Mesenchymal stem cell (in vitro differentiated cells and primary cell): ENCODE measurements around the gene C17orf113. TPM values are rescaled to one million over a fixed set of nuclear protein-coding genes. Genes with fewer than 3 reads are reported as not detected.

Experiments
- DNase-seq: peaks from one replicate; pipeline ENCODE4 v3.0.0-alpha.2; 2013
- H2AFZ ChIP-seq: one replicate; pipeline ENCODE4 v1.6.1; 2013; ENCODE audit warnings: low read depth, mild to moderate bottlenecking, control low read depth, inconsistent platforms, low read length, moderate library complexity
- H2AK5ac ChIP-seq: 2 replicates; pipeline ENCODE4 v1.6.1; 2013; ENCODE audit warnings: low read length, moderate library complexity, mild to moderate bottlenecking, inconsistent platforms; ENCODE audit not compliant: severe bottlenecking
- H2BK120ac ChIP-seq: one replicate; pipeline ENCODE4 v1.6.1; 2013; ENCODE audit warnings: low read depth, mild to moderate bottlenecking, inconsistent platforms, low read length, moderate library complexity
- H2BK12ac ChIP-seq, 2 experiments: one replicate each; pipeline ENCODE4 v1.6.1; 2013; ENCODE audit warnings: inconsistent platforms in 2 of 2, low read length in 2 of 2, mild to moderate bottlenecking in 2 of 2, moderate library complexity in 2 of 2, control low read depth in 1 of 2
- H2BK15ac ChIP-seq: one replicate; pipeline ENCODE4 v1.6.1; 2013; ENCODE audit warnings: mild to moderate bottlenecking, low read depth, inconsistent platforms; ENCODE audit not compliant: poor library complexity, severe bottlenecking
- H2BK5ac ChIP-seq: 2 replicates; pipeline ENCODE4 v1.6.1; 2013; ENCODE audit warnings: low read depth, mild to moderate bottlenecking, low read length, control low read depth, inconsistent platforms; ENCODE audit not compliant: poor library complexity, severe bottlenecking
- H3K14ac ChIP-seq, 2 experiments: one replicate each; pipeline ENCODE4 v1.6.1; 2013; ENCODE audit warnings: inconsistent platforms in 2 of 2, low read length in 2 of 2, control low read depth in 1 of 2, mild to moderate bottlenecking in 1 of 2, moderate library complexity in 1 of 2
- H3K18ac ChIP-seq, 2 experiments: one replicate each; pipeline ENCODE4 v1.6.1; 2013; ENCODE audit warnings: inconsistent platforms in 2 of 2, low read length in 2 of 2, control low read depth in 1 of 2, low read depth in 1 of 2, mild to moderate bottlenecking in 1 of 2
- H3K23ac ChIP-seq, 2 experiments: one replicate each; pipeline ENCODE4 v1.6.1; 2013; ENCODE audit warnings: inconsistent platforms in 2 of 2, low read length in 2 of 2, mild to moderate bottlenecking in 2 of 2, moderate library complexity in 2 of 2, control low read depth in 1 of 2
- H3K27ac ChIP-seq: 2 replicates; pipeline ENCODE4 v1.5.1; 2013; ENCODE audit warnings: mild to moderate bottlenecking, moderate library complexity, low read length, control low read depth, inconsistent platforms; ENCODE audit not compliant: poor library complexity, severe bottlenecking
- H3K27me3 ChIP-seq, 2 experiments: 2 replicates each; pipeline versions ENCODE4 v1.6.1 to v1.7.0; 2013; ENCODE audit warnings: low read length in 2 of 2, mild to moderate bottlenecking in 2 of 2, moderate library complexity in 2 of 2, control low read depth in 1 of 2, inconsistent platforms in 1 of 2; ENCODE audit not compliant: control insufficient read depth in 1 of 2, insufficient read depth in 1 of 2
- H3K36me3 ChIP-seq, 2 experiments: 2 replicates each; pipeline versions ENCODE4 v1.6.1 to v1.7.0; 2013; ENCODE audit warnings: low read length in 2 of 2, control low read depth in 1 of 2, inconsistent platforms in 1 of 2, low read depth in 1 of 2, mild to moderate bottlenecking in 1 of 2; ENCODE audit not compliant: insufficient read depth in 2 of 2, control insufficient read depth in 1 of 2
- H3K4ac ChIP-seq, 2 experiments: one replicate each; pipeline ENCODE4 v1.6.1; 2013; ENCODE audit warnings: inconsistent platforms in 2 of 2, low read length in 2 of 2, mild to moderate bottlenecking in 2 of 2, moderate library complexity in 2 of 2, control low read depth in 1 of 2, low read depth in 1 of 2
- H3K4me1 ChIP-seq: 2 replicates; pipeline ENCODE4 v1.6.1; 2013; ENCODE audit warnings: low read depth, low read length, control low read depth; ENCODE audit not compliant: control insufficient read depth, insufficient read depth
- H3K4me2 ChIP-seq: 2 replicates; pipeline ENCODE4 v1.6.1; 2013; ENCODE audit warnings: low read length, mild to moderate bottlenecking, inconsistent platforms; ENCODE audit not compliant: poor library complexity, severe bottlenecking
- H3K4me3 ChIP-seq, 2 experiments: 2 replicates each; pipeline versions ENCODE4 v1.5.1 to v1.7.0; 2013; ENCODE audit warnings: low read length in 2 of 2, mild to moderate bottlenecking in 2 of 2, control low read depth in 1 of 2, low read depth in 1 of 2; ENCODE audit not compliant: insufficient read depth in 1 of 2
- H3K79me1 ChIP-seq: replicated peaks from 2 replicates; pipeline ENCODE4 v1.6.1; 2013; ENCODE audit warnings: mild to moderate bottlenecking, control low read depth, low read length, inconsistent platforms; ENCODE audit not compliant: poor library complexity, severe bottlenecking
- H3K9ac ChIP-seq: 2 replicates; pipeline ENCODE4 v1.7.0; 2013; ENCODE audit warnings: mild to moderate bottlenecking, low read length, moderate library complexity
- H3K9me3 ChIP-seq: 2 replicates; pipeline ENCODE4 v1.7.0; 2013; ENCODE audit warnings: mild to moderate bottlenecking, low read length; ENCODE audit not compliant: control insufficient read depth
- H4K8ac ChIP-seq: one replicate; pipeline ENCODE4 v1.6.1; 2013; ENCODE audit warnings: inconsistent platforms, mild to moderate bottlenecking, low read length, moderate library complexity
- H4K91ac ChIP-seq: one replicate; pipeline ENCODE4 v1.6.1; 2013; ENCODE audit warnings: mild to moderate bottlenecking, low read length, inconsistent platforms
- WGBS: methylation state at CpG from one replicate; pipeline ENCODE4 v1.1.7; 2013; ENCODE audit warnings: mixed read lengths; 5-methylcytosine and 5-hydroxymethylcytosine counted together
- polyA plus RNA-seq, 2 experiments: library from polyadenylated mRNA; stranded (reverse); fragments of 200-250 nt; gene quantifications; one replicate each; pipeline ENCODE4 v1.2.3, GENCODE V29; 2013

Gene C17orf113
- polyA plus RNA-seq (2013, experiment 1 of 2), result 0.21 TPM
- 0.16 TPM for polyA plus RNA-seq (2013, experiment 2 of 2)

- H3K4ac ChIP-seq, result peak within 1 kb of the TSS in 1 of 2 experiments; percentile 52
- H3K23ac ChIP-seq, result no peak within 1 kb of the TSS
- H3K27ac ChIP-seq, result no peak within 1 kb of the TSS
- no peaks in the 10 kb centered on the region for H3K36me3 ChIP-seq
- H3K79me1 ChIP-seq, result no peaks in the 10 kb centered on the region
- peak within 1 kb of the TSS; percentile 21 for H4K8ac ChIP-seq
- H4K91ac ChIP-seq, result peak within 1 kb of the TSS; percentile 43
- WGBS, result 4% methylated on average over 43 of the region's 65 CpGs
- peak within 1 kb of the TSS; percentile 26 for H3K9ac ChIP-seq
- peak within 1 kb of the TSS; percentile 98 for H2BK15ac ChIP-seq
- peak within 1 kb of the TSS; percentile 3 to 41 for H3K18ac ChIP-seq
- peak within 1 kb of the TSS; percentile 75 for H3K4me2 ChIP-seq
- H2BK5ac ChIP-seq, result no peak within 1 kb of the TSS
- H2BK120ac ChIP-seq, result peak within 1 kb of the TSS; percentile 71
- H3K4me1 ChIP-seq, result peaks cover 11% of the 10 kb centered on the region
- H2BK12ac ChIP-seq, result peak within 1 kb of the TSS in 1 of 2 experiments; percentile 54
- peak within 1 kb of the TSS; percentile 53 to 64 for H3K4me3 ChIP-seq
- peak within 1 kb of the TSS; percentile 84 for H2AFZ ChIP-seq
- no peak within 1 kb of the TSS for H3K14ac ChIP-seq
- peak; percentile 49 for DNase-seq
- peaks cover 59 to 68% of the 10 kb centered on the region in 2 experiments for H3K27me3 ChIP-seq
- H3K9me3 ChIP-seq, result peaks cover 2% of the 10 kb centered on the region
- H2AK5ac ChIP-seq, result no peak within 1 kb of the TSS
Measured at GRCh38 chr17:42050393-42051012, at the start of gene C17orf113. Gene C17orf113 (minus strand): TSS chr17:42050601. CDS start chr17:42043376, 7,225 bp downstream.

GRCh38 chr17:42098730-42099399 is 48.5 kb upstream of the C17orf113 start:
- H3K14ac ChIP-seq, result no peak overlapping the region
- H3K23ac ChIP-seq, result no peak overlapping the region
- H2BK120ac ChIP-seq, result no peak overlapping the region
- H3K4me1 ChIP-seq, result peaks cover 11% of the 10 kb centered on the region
- no peaks in the 10 kb centered on the region for H3K79me1 ChIP-seq
- peaks cover 42 to 44% of the 10 kb centered on the region in 2 experiments for H3K27me3 ChIP-seq
- H3K4ac ChIP-seq, result no peak overlapping the region
- no peak overlapping the region for H4K8ac ChIP-seq
- H2BK15ac ChIP-seq, result no peak overlapping the region
- no peak overlapping the region for H2BK5ac ChIP-seq
- H3K9me3 ChIP-seq, result no peaks in the 10 kb centered on the region
- H2AK5ac ChIP-seq, result no peak overlapping the region
- WGBS, result 41% methylated on average over 14 of the region's 14 CpGs
- no peak overlapping the region for H2AFZ ChIP-seq
- no peak overlapping the region for H3K27ac ChIP-seq
- H3K9ac ChIP-seq, result no peak overlapping the region
- H4K91ac ChIP-seq, result no peak overlapping the region
- no peak for DNase-seq
- no peak overlapping the region for H2BK12ac ChIP-seq
- H3K4me3 ChIP-seq, result no peak overlapping the region
- H3K18ac ChIP-seq, result no peak overlapping the region
- H3K4me2 ChIP-seq, result no peak overlapping the region
- H3K36me3 ChIP-seq, result peaks cover 4 to 6% of the 10 kb centered on the region in 2 experiments

- Histone ChIP-seq H3K4me2 (peak within 1 kb of the TSS; percentile 70), H2BK120ac (no peak within 1 kb of the TSS), H3K18ac (no peak within 1 kb of the TSS), H3K4ac (no peak within 1 kb of the TSS), H3K36me3 (peaks cover under 1 to 4% of the 10 kb centered on the region in 2 experiments), H2BK12ac (no peak within 1 kb of the TSS), H2AK5ac (no peak within 1 kb of the TSS), H3K9me3 (no peaks in the 10 kb centered on the region), H3K27me3 (peaks cover 44 to 45% of the 10 kb centered on the region in 2 experiments), H2BK5ac (no peak within 1 kb of the TSS), H3K79me1 (no peaks in the 10 kb centered on the region), H3K4me1 (peaks cover 11% of the 10 kb centered on the region), H4K8ac (no peak within 1 kb of the TSS), H4K91ac (no peak within 1 kb of the TSS), H2AFZ (no peak within 1 kb of the TSS), H3K4me3 (no peak within 1 kb of the TSS), H3K27ac (no peak within 1 kb of the TSS), H3K23ac (no peak within 1 kb of the TSS), H3K9ac (no peak within 1 kb of the TSS), H3K14ac (peak within 1 kb of the TSS in 1 of 2 experiments; percentile 11), H2BK15ac (peak within 1 kb of the TSS; percentile 32)
- 21% methylated on average over 41 of the region's 52 CpGs for WGBS
- no peak for DNase-seq
Measured at GRCh38 chr17:42097691-42098631, 47.6 kb upstream of the C17orf113 start, which contains the start of gene ZNF385C. Gene ZNF385C (minus strand): TSS chr17:42098473. CDS start chr17:42063056, 35,417 bp downstream.
